Measurements from ENCODE around the gene CROCC2.

- TF ChIP-seq ZEB2 (tag by site-specific recombination; IDR thresholded peaks at IDR 0.05) (no peak), CTCF (tag by site-specific recombination; IDR thresholded peaks at IDR 0.05) (no peak), ZNF211 (tag by site-specific recombination; IDR thresholded peaks at IDR 0.05; ENCODE audit: low read depth) (no peak), ZNF416 (tag by site-specific recombination; IDR thresholded peaks at IDR 0.05) (no peak), ZFP37 (tag by site-specific recombination; IDR thresholded peaks at IDR 0.05) (no peak), ZNF274 (IDR thresholded peaks at IDR 0.05; ENCODE audit: low read length) (no peak), ZNF274 (tag by site-specific recombination; IDR thresholded peaks at IDR 0.05; ENCODE audit: borderline replicate concordance) (no peak), ZNF121 (tag by site-specific recombination; IDR thresholded peaks at IDR 0.05) (no peak)
These were observed 134.1 kb downstream of the CROCC2 start for GRCh38 chr2:241040081-241040803.
